Dedifferentiated amniotic fluid mesenchymal stem cell (primary cell): Measurements from ENCODE around the gene UQCRQ.

ENCODE experiments used
- DNase-seq: peaks from one replicate; pipeline ENCODE4 v3.0.0-alpha.2; 2016; ENCODE audit errors: extremely low spot score

UQCRQ gene

GRCh38 chr5:132866342-132867045 lies at the start of gene UQCRQ, which contains the start of gene GDF9:
UQCRQ (plus strand) TSS chr5:132866642; CDS start chr5:132866882, 240 bp downstream.
GDF9 (minus strand) TSS chr5:132866469; CDS start chr5:132864533, 1,936 bp downstream.
- DNase-seq: peak; percentile 100

DNA sequence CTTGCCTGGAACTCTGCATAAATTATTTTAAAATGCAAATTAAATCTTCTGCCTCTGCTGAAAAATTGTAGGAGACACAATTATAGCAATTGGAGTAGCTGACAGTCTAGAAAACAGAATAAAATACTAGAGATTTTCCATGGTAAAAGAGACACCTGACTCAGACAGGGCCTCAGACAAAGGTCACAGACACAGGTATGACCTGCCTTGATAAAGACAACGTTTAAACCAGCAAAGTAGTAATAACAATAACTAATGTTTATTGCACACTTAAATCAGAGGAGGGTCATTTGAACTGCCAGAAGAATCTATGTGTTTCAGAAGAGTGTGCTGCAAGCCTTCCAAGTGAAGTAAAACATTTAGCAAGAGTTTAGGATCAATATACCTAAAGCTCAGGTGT lies 49.4 kb upstream of the UQCRQ start:
- DNase-seq: no peak

- DNase-seq: no peak
Measured at GRCh38 chr5:132819468-132819867, 47.0 kb upstream of the UQCRQ start.

DNA sequence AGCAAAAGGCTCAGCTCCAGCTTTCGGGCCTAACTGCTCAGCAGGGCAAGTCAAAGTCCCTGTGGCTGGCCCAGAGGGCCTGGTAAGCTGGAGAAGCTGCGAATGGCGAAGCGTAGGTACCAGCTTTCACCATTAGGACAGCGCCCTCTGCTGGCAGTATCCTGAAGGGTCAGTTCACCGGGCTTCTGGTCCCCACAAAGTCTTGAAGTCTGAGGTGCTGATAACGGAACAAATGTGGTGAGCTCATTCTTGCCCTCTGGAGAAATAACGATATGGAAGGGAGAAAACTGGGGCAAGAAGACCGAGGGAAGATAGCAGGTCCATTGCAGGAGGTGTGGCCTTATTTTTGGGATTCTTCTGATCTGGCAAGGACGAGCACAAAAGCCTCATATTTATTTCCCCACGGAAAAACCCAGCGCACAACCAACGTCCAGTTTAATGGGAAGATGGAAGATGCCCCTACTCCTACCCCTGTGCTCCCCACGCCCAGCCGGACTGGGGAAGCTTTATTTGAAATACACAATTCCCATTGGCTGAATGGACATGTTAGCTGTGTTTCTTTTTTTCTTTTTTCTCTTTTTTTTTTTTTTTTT lies 46.2 kb upstream of the UQCRQ start:
- peak; percentile 86 for DNase-seq

DNA sequence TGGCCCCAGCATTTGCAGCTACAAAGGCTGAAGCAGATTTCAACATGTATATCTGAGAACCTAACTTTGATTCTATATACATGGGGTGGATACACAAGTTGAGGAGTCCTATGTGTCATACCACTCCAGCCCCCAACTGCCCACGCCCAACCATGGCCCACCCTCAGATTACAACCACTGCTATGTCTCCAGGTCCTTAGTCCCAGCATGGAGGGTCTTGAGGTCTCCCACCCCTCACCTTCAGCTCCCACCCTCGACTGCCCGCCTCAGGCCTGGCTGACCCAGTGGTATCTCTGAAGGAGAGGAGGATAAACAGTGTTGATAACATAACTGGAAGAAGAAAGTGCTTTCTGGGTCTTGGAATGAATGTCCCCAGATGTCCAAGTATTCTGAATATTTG lies 45.1 kb upstream of the UQCRQ start:
- DNase-seq: no peak

- no peak for DNase-seq
Measured at GRCh38 chr5:132821791-132822190, 44.7 kb upstream of the UQCRQ start.

GRCh38 chr5:132822650-132823480 lies 43.6 kb upstream of the UQCRQ start:
- no peak for DNase-seq

GRCh38 chr5:132823481-132824050 lies 42.9 kb upstream of the UQCRQ start:
- DNase-seq: no peak

- DNase-seq: no peak
Measured at GRCh38 chr5:132824426-132824825, 42.0 kb upstream of the UQCRQ start.

DNA sequence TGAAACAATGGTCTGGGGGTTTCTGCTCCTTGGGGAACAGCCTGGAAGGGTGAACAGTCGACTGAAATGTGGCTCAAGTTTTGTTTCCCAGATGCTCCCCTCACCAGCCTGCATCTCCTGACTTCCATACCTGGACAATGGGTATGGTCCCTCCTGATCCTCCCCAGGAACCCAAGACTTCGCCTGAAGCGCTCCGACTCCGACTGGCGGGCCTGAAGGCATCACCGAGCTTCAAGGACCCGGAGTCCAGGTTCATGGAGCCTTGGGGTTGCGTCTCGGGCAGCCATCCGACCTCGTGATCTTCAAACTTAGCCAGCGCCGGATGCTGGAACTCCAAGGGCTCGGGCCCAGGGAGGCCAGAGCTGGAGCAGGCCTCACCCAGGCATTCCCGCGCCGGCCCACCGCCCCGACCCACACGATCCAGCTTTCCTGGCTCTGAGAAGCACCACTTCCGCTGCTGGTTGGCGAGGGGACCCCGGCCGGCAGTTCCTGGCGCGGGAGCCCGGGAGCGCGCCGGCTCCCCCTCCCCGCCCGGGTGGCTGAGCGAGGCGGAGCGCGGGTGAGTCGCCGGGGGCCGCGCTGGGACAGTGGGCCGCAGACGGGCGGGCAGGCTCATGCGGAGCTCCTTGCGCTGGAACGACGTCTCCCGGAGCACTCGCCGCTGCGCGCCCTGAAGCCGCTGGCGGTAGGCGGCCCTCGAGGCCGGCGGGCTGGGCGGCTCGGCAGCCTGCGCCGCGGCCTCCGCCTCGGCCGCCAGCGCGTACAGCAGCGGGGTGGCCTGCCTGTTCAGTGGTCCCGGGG lies 41.2 kb upstream of the UQCRQ start:
- DNase-seq: no peak

DNA sequence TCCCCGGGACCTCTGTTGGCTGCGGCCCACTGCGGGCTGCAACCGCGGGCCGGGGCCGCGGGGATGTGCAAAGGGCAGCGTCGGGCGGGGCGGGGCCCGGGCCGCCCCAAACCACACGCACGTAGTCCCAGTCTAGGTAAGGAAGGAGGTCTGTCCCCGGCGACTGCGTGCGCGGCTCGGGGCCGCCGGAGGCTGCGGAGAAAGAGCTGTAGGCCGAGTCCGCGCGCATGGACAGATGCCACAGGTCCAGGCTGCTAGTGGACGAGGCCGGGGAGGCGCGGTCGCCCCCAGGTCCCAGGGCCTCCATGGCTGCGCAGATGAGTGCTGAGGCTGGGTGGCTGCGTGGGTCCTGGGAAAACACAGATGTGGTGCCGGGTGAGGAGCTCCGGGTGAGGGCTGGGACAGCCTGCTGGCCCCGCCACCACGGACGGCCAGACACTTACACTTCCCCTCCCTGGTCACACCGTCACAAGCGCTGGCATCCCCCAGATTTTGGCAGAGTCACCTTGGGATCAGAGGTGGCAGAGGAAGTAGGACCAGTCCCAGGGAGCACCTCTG lies 40.5 kb upstream of the UQCRQ start:
- DNase-seq: no peak

GRCh38 chr5:132826424-132827082 lies 39.9 kb upstream of the UQCRQ start:
- DNase-seq: no peak

DNA sequence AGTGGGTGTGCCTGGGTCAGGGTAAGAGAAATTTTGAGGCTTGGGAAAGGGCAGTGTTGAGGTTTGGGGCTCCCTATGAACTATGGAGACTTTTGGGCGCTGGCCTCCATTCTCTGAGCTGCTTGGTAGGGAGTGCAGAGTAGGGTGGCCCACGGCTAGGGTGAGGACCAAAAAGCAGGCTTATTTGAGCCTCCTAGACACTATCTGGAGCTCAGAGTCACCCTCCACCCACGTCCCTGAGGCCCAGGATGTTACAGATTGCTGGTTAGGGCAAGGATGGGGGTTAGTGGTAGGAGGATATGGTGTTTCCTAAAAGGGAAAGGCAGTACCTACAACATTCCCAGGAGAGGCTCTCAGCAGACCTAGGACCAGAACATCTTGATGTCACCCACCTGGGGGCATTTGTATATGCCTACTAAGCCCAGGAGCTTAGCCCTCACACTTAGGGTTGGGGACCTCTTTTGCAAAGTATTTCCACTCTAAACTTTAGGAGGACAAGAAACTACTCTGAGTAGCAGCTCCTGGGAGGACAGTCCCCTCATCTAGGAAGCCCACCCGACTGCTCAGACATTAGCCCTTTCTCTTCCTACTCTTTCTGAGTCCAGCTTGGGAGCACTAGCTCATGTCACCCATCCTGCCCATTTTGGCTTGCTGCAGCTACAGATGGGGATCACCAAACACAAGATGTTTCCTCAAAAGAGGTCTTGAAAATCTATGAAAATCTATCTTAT lies 38.3 kb upstream of the UQCRQ start:
- no peak for DNase-seq

DNA sequence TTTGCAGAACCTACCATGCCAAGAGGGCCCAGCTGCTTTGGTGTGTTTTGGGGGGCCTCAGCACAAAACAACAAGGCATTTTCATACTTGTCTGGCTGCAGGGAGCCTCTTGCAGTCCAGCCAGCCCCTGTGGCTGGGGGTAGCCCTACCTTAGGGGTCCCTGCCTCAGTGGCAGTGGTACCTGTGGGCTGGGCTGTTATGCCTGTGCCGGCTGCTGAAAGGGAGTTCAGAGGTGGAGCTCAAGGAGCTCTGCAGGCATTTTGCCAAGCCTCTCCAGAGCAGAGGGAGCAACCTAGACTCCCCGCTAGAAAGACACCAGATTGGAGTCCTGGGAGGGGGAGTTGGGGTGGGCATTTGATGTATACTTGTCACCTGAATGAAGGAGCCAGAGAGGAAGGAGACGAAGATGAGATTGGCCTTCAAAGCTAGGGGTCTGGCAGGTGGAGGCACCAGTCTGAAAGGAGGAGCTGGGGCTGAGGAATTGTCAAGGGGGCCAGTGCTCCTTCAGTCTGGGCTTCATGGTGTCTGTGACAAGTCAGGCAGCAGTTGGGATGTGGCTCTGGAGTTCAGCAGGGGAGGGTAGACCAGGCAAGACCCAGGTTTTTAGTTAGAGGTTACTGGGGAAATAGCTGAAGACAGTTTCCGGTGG lies 37.5 kb upstream of the UQCRQ start:
- DNase-seq: no peak

DNA sequence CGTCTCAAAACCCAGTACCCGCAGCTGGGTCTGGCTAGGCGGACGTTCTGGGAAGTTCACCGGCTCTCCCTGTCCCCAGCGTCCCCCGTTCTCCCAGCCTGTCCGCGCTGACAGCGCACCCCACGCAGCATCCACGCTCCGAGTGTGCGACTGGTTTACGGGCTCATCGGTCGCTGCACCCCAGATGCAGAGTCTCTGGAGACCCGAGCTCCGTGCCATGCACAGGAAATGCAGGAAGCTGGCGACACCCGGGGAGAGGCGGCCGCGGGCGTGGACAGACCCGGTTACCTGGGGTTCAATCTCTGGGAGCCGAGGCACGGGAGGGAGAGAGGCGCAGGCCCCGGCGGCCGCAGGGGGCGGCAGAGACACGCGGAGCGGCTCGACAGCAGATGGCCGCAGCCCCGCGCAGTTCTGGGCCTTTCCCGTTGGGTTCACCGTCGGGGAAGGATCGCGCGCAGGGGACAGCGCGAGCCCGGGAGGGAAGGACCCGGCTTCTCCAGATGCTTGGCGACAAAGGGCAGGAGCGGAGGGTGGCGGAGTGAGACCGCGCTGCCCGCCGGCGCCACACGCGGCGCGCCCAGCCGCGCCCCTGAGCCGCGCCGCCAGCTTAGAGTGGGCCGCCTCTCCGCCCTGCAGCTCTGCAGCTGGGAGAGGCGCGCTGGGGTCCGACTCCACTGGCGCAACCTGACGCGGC lies 36.6 kb upstream of the UQCRQ start:
- DNase-seq: peak; percentile 40

- DNase-seq: no peak
Measured at GRCh38 chr5:132830436-132831094, 35.9 kb upstream of the UQCRQ start, which contains the start of gene SHROOM1. SHROOM1 (minus strand) TSS chr5:132830647; CDS start chr5:132826140, 4,507 bp downstream.

- no peak for DNase-seq
Measured at GRCh38 chr5:132831095-132831860, 35.2 kb upstream of the UQCRQ start.
